Tibial nerve (tissue), 3 donors: ENCODE data around the gene SEC23IP.

ENCODE experiments used
- CTCF ChIP-seq, 5 experiments: fragments of 200-600 bp in 3 of 5; fragments of 450-650 bp in 2 of 5; sonication (generic) in 3 of 5; IDR thresholded peaks; one replicate each; pipeline ENCODE4 v1.5.1; 2016 to 2019; ENCODE audit warnings: antibody characterized with exemption in 5 of 5, mild to moderate bottlenecking in 3 of 5, moderate library complexity in 2 of 5
- POLR2A ChIP-seq, 2 donors: fragments of 450-650 bp; IDR thresholded peaks; one replicate each; pipeline ENCODE4 v1.6.1; 2017; ENCODE audit warnings: antibody characterized with exemption in 2 of 2, mild to moderate bottlenecking in 2 of 2, moderate library complexity in 2 of 2

GRCh38 chr10:119919826-119920225 lies 27.3 kb downstream of the SEC23IP start:
- TF ChIP-seq CTCF (IDR thresholded peaks at IDR 0.05), result no peak
- no peak for TF ChIP-seq POLR2A (IDR thresholded peaks at IDR 0.05)
